Measurements from ENCODE around the gene ACSM3. TPM values are rescaled to one million over a fixed set of nuclear protein-coding genes. Genes with fewer than 3 reads are reported as not detected.

ACSM3 gene
- total RNA-seq, 2 experiments from 2014 or later: 4.6 to 6.2 TPM

GRCh38 chr16:20726661-20727060 is 37.2 kb upstream of the ACSM3 start:
- H3K4me1 ChIP-seq (ENCODE audit: insufficient read depth, low read length): no peaks in the 10 kb centered on the region
- no peaks in the 10 kb centered on the region for H3K36me3 Mint-ChIP-seq (ENCODE audit: low read depth)
- no peak overlapping the region for H3K27ac ChIP-seq (ENCODE audit: low read depth in 1 of 2, low read length in 2 of 2)
- no peaks in the 10 kb centered on the region for H3K9me3 Mint-ChIP-seq
- no peaks in the 10 kb centered on the region for H3K9me3 ChIP-seq (ENCODE audit: control insufficient read depth in 1 of 2, insufficient read depth in 1 of 2, low read length in 2 of 2)
- CTCF ChIA-PET: no interaction called here
- POLR2A ChIA-PET: no interaction called here
- intact Hi-C loops (cut with DNase I, micrococcal nuclease): no loop called here
- no peaks in the 10 kb centered on the region for H3K27me3 ChIP-seq (ENCODE audit: control insufficient read depth in 1 of 2, insufficient read depth in 2 of 2, low read length in 2 of 2)
- no peaks in the 10 kb centered on the region for H3K27me3 Mint-ChIP-seq
- H3K4me1 Mint-ChIP-seq (ENCODE audit: low read depth): no peaks in the 10 kb centered on the region
- TF ChIP-seq CTCF (IDR thresholded peaks at IDR 0.05): no peak
- no peak overlapping the region for H3K4me3 ChIP-seq (ENCODE audit: low read length)
- DNase-seq: no peak
- no peak overlapping the region for H3K27ac Mint-ChIP-seq
- no peak overlapping the region for H3K4me3 Mint-ChIP-seq
- no peaks in the 10 kb centered on the region for H3K36me3 ChIP-seq (ENCODE audit: insufficient read depth, low read length)
- no peak for ATAC-seq (ENCODE audit: poor library complexity)

- Mint-ChIP-seq H3K27me3 (no peaks in the 10 kb centered on the region), H3K36me3 (ENCODE audit: low read depth) (no peaks in the 10 kb centered on the region), H3K4me3 (no peak overlapping the region), H3K9me3 (no peaks in the 10 kb centered on the region), H3K4me1 (ENCODE audit: low read depth) (no peaks in the 10 kb centered on the region), H3K27ac (no peak overlapping the region)
- Histone ChIP-seq H3K4me3 (ENCODE audit: low read length) (no peak overlapping the region), H3K27ac (ENCODE audit: low read depth in 1 of 2, low read length in 2 of 2) (no peak overlapping the region), H3K36me3 (ENCODE audit: insufficient read depth, low read length) (no peaks in the 10 kb centered on the region), H3K27me3 (ENCODE audit: control insufficient read depth in 1 of 2, insufficient read depth in 2 of 2, low read length in 2 of 2) (no peaks in the 10 kb centered on the region), H3K9me3 (ENCODE audit: control insufficient read depth in 1 of 2, insufficient read depth in 1 of 2, low read length in 2 of 2) (no peaks in the 10 kb centered on the region), H3K4me1 (ENCODE audit: insufficient read depth, low read length) (no peaks in the 10 kb centered on the region)
- intact Hi-C loops (cut with DNase I, micrococcal nuclease): no loop called here
- no peak for TF ChIP-seq CTCF (IDR thresholded peaks at IDR 0.05)
- ATAC-seq (ENCODE audit: poor library complexity) (no peak), DNase-seq (no peak)
- ChIA-PET CTCF (no interaction called here), POLR2A (no interaction called here)
These were observed 36.6 kb upstream of the ACSM3 start for GRCh38 chr16:20727181-20727580.

DNA sequence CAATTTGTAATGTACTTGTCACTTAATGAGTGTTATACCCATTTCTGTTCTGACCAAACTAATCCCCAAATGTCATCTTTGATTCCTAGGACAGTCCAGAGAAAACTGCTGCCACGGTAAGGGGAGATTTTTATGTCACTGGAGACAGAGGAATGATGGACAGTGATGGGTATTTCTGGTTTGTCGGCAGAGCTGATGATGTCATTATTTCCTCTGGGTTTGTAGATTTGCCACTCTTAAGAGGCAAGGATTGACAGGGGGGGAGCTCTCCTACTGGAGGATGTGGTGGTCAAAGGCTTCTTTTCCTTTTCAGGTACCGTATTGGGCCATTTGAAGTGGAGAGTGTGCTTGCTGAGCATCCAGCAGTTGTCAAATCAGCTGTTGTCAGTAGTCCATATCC is 34.7 kb upstream of the ACSM3 start:
- DNase-seq: no peak
- ChIA-PET POLR2A (interaction anchor here (1.0 kb wide), 1 partner anchor 12 kb away, joined by 3 read pairs; no protein-coding TSS in a partner anchor), CTCF (no interaction called here)
- H3K4me1 ChIP-seq (ENCODE audit: insufficient read depth, low read length): no peaks in the 10 kb centered on the region
- intact Hi-C loops (cut with DNase I, micrococcal nuclease): no loop called here
- ATAC-seq (ENCODE audit: poor library complexity): no peak
- no peaks in the 10 kb centered on the region for H3K27me3 ChIP-seq (ENCODE audit: control insufficient read depth in 1 of 2, insufficient read depth in 2 of 2, low read length in 2 of 2)
- H3K4me3 Mint-ChIP-seq: no peak overlapping the region
- H3K9me3 ChIP-seq (ENCODE audit: control insufficient read depth in 1 of 2, insufficient read depth in 1 of 2, low read length in 2 of 2): no peaks in the 10 kb centered on the region
- no peak overlapping the region for H3K27ac Mint-ChIP-seq
- no peak for TF ChIP-seq CTCF (IDR thresholded peaks at IDR 0.05)
- peaks cover 7% of the 10 kb centered on the region for H3K36me3 Mint-ChIP-seq (ENCODE audit: low read depth)
- H3K4me1 Mint-ChIP-seq (ENCODE audit: low read depth): peaks cover 2% of the 10 kb centered on the region
- no peaks in the 10 kb centered on the region for H3K36me3 ChIP-seq (ENCODE audit: insufficient read depth, low read length)
- no peaks in the 10 kb centered on the region for H3K27me3 Mint-ChIP-seq
- H3K27ac ChIP-seq (ENCODE audit: low read depth in 1 of 2, low read length in 2 of 2): no peak overlapping the region
- H3K4me3 ChIP-seq (ENCODE audit: low read length): no peak overlapping the region
- no peaks in the 10 kb centered on the region for H3K9me3 Mint-ChIP-seq

All from CD4-positive, alpha-beta T cell (primary cell).